Measurements from ENCODE around the gene ARHGAP12.
A peak's percentile ranks its signal among the peaks of the same experiment; 100 is the strongest.

The ARHGAP12 gene

DNA sequence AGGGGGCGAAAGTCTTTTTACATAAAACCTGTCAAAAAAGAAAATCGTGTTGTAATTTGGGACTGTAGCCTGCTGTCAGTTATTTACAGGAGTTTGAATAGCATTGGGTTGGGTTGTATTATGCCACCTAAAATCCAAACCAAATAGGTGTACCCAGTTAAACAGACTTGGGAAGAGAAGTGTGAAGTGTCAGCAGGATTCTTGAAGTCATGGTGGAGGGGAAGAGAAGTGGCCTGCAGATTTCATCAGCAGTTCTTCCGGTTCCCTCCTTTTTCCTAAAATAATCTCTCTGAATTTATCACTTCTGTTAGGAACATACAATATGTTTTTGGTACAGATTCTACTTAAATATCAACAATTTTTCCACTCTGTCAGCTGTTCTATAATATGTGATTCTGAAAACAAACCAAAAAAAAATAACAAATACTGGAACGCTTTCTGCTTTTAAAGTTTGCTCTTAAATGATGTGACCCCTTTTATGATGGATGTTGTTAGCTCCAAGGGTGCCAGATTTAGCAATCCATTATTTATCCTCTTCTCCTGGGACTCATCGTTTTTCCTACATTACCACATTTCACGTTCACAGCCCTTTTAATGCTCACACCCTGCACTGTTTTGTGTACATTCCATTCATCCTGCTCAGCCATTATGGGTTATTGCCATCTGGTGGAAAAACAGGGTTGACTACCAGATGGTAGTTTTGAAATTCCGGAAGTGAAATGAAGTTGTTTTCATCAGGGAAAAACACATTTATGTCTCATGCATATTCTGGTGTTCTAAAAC, 18.7 kb upstream of the ARHGAP12 start:
- H4K20me1 ChIP-seq (ENCODE audit: insufficient read depth, low read length, poor library complexity, severe bottlenecking): no peaks in the 10 kb centered on the region
- no peak for TF ChIP-seq EZH2phosphoT487 (IDR thresholded peaks at IDR 0.05; ENCODE audit: borderline replicate concordance)
- TF ChIP-seq, protein P1, sequence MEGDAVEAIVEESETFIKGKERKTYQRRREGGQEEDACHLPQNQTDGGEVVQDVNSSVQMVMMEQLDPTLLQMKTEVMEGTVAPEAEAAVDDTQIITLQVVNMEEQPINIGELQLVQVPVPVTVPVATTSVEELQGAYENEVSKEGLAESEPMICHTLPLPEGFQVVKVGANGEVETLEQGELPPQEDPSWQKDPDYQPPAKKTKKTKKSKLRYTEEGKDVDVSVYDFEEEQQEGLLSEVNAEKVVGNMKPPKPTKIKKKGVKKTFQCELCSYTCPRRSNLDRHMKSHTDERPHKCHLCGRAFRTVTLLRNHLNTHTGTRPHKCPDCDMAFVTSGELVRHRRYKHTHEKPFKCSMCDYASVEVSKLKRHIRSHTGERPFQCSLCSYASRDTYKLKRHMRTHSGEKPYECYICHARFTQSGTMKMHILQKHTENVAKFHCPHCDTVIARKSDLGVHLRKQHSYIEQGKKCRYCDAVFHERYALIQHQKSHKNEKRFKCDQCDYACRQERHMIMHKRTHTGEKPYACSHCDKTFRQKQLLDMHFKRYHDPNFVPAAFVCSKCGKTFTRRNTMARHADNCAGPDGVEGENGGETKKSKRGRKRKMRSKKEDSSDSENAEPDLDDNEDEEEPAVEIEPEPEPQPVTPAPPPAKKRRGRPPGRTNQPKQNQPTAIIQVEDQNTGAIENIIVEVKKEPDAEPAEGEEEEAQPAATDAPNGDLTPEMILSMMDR (conservative IDR thresholded peaks at IDR 0.05; ENCODE audit: low read length): peak; percentile 40; the same call in 1 of the 2 replicates
- no peak overlapping the region for H3K4me2 ChIP-seq (ENCODE audit: low read depth, low read length, poor library complexity, severe bottlenecking)
- H2AFZ ChIP-seq (ENCODE audit: low read length): no peak overlapping the region
- no peaks in the 10 kb centered on the region for H3K36me3 ChIP-seq (ENCODE audit: insufficient read depth, low read length)
- 0 out of 2 replicates have a peak, but pooled peaks cover 2% of the 10 kb centered on the region for H3K9me3 ChIP-seq (ENCODE audit: insufficient read depth, low read depth, low read length)
- H3K9me2 ChIP-seq (replicated peaks; ENCODE audit: low read depth, low read length): no peaks in the 10 kb centered on the region
- no peaks in the 10 kb centered on the region for H3K27me3 ChIP-seq (ENCODE audit: insufficient read depth, low read length, poor library complexity, severe bottlenecking)
- no peak overlapping the region for H3K4me3 ChIP-seq (ENCODE audit: low read length, poor library complexity, severe bottlenecking)
- no peaks in the 10 kb centered on the region for H3K79me2 ChIP-seq (ENCODE audit: insufficient read depth, low read length)
- no peaks in the 10 kb centered on the region for H3F3A ChIP-seq (ENCODE audit: low read depth)
- H3K4me1 ChIP-seq (ENCODE audit: insufficient read depth, low read length, poor library complexity, severe bottlenecking): peaks cover 3% of the 10 kb centered on the region
- no peak overlapping the region for H3K9ac ChIP-seq (ENCODE audit: low read depth, low read length, poor library complexity, severe bottlenecking)

DNA sequence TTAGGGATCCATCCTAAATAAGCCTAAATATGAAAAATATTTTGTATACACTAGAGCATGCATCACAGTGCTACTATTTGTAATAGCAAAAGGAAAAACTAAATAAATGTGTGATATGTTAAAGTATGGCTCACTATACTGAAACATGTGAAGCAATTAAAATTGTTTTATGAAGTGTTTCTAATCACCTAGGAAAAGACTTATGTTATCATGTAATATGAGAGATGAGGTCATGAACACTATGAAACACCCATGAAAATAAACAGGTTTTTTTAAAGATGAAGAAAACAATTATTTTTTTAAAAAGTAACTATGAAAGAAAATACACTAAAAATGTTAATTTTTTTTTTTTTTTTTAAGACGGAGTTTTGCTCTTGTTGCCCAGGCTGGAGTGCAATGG, 16.8 kb upstream of the ARHGAP12 start:
- Histone ChIP-seq H3K27me3 (ENCODE audit: insufficient read depth, low read length, poor library complexity, severe bottlenecking) (no peaks in the 10 kb centered on the region), H3K9ac (ENCODE audit: low read depth, low read length, poor library complexity, severe bottlenecking) (no peak overlapping the region), H4K20me1 (ENCODE audit: insufficient read depth, low read length, poor library complexity, severe bottlenecking) (no peaks in the 10 kb centered on the region), H3K36me3 (ENCODE audit: insufficient read depth, low read length) (no peaks in the 10 kb centered on the region), H3K79me2 (ENCODE audit: insufficient read depth, low read length) (no peaks in the 10 kb centered on the region), H3F3A (ENCODE audit: low read depth) (no peaks in the 10 kb centered on the region), H3K4me3 (ENCODE audit: low read length, poor library complexity, severe bottlenecking) (no peak overlapping the region), H3K4me2 (ENCODE audit: low read depth, low read length, poor library complexity, severe bottlenecking) (no peak overlapping the region), H3K9me3 (ENCODE audit: insufficient read depth, low read depth, low read length) (no peaks in the 10 kb centered on the region), H2AFZ (ENCODE audit: low read length) (0 out of 2 replicates have a peak overlapping the region, but pooled peaks have one; percentile 13), H3K4me1 (ENCODE audit: insufficient read depth, low read length, poor library complexity, severe bottlenecking) (no peaks in the 10 kb centered on the region), H3K9me2 (replicated peaks; ENCODE audit: low read depth, low read length) (no peaks in the 10 kb centered on the region)
- TF ChIP-seq, protein P1 (conservative IDR thresholded peaks at IDR 0.05; ENCODE audit: low read length): no peak
- no peak for TF ChIP-seq EZH2phosphoT487 (IDR thresholded peaks at IDR 0.05; ENCODE audit: borderline replicate concordance)

DNA sequence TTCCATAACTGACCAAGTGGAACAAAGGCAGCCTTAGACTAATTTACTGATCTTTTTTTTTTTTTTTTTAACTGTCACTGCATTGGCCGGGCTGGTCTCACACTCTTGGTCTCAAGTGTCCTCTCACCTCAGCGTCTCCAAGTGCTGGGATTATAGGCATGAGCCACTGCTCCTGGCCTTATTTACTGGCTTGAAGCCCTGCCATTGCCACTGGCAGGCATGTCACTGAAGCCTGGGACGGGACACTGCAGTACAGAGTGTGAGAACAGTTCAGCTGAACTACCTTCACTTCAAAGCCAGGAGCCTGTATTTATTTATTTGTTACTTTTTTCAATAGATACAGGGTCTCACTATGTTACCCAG, 15.4 kb upstream of the ARHGAP12 start:
- H3K4me3 ChIP-seq (ENCODE audit: low read length, poor library complexity, severe bottlenecking): no peak overlapping the region
- TF ChIP-seq, protein P1 (conservative IDR thresholded peaks at IDR 0.05; ENCODE audit: low read length): no peak
- TF ChIP-seq EZH2phosphoT487 (IDR thresholded peaks at IDR 0.05; ENCODE audit: borderline replicate concordance): no peak
- H3K4me2 ChIP-seq (ENCODE audit: low read depth, low read length, poor library complexity, severe bottlenecking): no peak overlapping the region
- no peak overlapping the region for H2AFZ ChIP-seq (ENCODE audit: low read length)
- H3K9ac ChIP-seq (ENCODE audit: low read depth, low read length, poor library complexity, severe bottlenecking): no peak overlapping the region
- no peaks in the 10 kb centered on the region for H3F3A ChIP-seq (ENCODE audit: low read depth)
- no peaks in the 10 kb centered on the region for H4K20me1 ChIP-seq (ENCODE audit: insufficient read depth, low read length, poor library complexity, severe bottlenecking)
- H3K4me1 ChIP-seq (ENCODE audit: insufficient read depth, low read length, poor library complexity, severe bottlenecking): no peaks in the 10 kb centered on the region
- H3K9me2 ChIP-seq (replicated peaks; ENCODE audit: low read depth, low read length): no peaks in the 10 kb centered on the region
- H3K27me3 ChIP-seq (ENCODE audit: insufficient read depth, low read length, poor library complexity, severe bottlenecking): no peaks in the 10 kb centered on the region
- no peaks in the 10 kb centered on the region for H3K36me3 ChIP-seq (ENCODE audit: insufficient read depth, low read length)
- H3K79me2 ChIP-seq (ENCODE audit: insufficient read depth, low read length): no peaks in the 10 kb centered on the region
- H3K9me3 ChIP-seq (ENCODE audit: insufficient read depth, low read depth, low read length): no peaks in the 10 kb centered on the region

Data from Loucy (cell line).